SIG-M5 (cell line): ENCODE results near the gene ERBB4.
"Not testable (repeated sequence)": the region's sequence is repeated elsewhere in the genome, so short reads cannot be mapped to it uniquely, and the experiment has no call there.

ENCODE experiments used
- DNase-seq: peaks from one replicate; lab custom pipeline; 2025; lab: John Stamatoyannopoulos, UW

Gene ERBB4

GRCh38 chr2:212146416-212146815, 392.2 kb downstream of the ERBB4 start:
- DNase-seq, result no peak

GRCh38 chr2:212145121-212145520, 393.5 kb downstream of the ERBB4 start:
- DNase-seq, result no peak

- DNase-seq, result no peak
Measured at GRCh38 chr2:212142631-212143030, 396.0 kb downstream of the ERBB4 start.

GRCh38 chr2:212141499-212141898, 397.1 kb downstream of the ERBB4 start:
- DNase-seq, result no peak

- no peak for DNase-seq
Measured at GRCh38 chr2:212136216-212136795, 402.3 kb downstream of the ERBB4 start.

DNA sequence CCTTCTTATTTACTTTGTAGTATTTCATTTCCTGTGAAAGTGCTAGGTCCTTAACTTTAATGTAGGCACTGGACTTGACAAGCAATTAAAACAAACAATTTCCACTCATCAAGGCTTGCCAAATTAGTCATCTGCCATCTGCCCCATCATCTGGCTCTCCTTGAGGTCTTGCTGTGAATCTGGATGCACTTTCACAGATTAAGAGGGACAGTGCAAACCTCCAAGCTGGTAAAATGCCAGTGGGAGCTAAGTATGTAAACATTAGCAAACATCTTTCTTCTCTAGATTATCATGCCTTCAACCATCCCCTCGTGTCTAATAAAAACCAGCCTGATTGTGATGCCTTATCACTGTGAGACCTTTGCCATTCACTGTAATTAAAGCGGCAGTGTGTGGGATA, 402.9 kb downstream of the ERBB4 start:
- no peak for DNase-seq

DNA sequence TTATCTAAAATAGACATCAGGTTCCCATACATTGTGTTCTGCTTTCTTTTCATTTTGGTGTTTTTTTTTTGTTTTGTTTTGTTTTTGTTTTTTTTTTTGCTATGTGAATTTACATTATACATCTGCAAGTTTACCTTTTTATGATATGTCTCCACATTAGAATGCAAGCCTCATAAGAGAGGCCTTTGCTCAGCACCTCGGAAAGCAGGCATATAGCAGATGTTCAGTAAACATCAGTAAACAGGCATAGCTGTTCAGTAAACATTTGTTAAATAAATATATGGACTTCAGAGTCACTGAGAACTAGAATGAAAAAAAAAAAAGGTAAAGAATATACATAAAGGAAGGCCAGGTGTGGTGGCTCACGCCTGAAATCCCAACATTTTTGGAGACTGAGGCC, 405.3 kb downstream of the ERBB4 start:
- no peak for DNase-seq

DNA sequence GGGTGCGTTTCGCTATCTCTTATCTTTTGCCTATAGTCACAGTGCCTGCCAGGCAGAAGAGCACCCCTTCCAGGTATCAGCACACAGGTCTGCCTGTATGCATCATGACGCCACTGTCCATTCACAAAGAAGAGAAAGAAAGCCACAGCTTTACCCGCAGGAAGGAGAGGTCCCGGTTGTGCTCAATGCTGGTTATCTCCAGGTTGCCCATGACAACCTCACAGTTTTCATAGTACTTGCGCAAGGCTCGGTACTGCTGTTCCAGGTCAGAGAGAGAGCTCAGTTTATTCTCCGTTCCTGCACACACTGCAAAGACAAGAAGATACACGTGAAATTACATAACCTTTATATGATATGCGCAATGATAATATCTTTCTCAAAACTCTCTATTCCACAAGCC, 414.0 kb downstream of the ERBB4 start:
- no peak for DNase-seq

DNA sequence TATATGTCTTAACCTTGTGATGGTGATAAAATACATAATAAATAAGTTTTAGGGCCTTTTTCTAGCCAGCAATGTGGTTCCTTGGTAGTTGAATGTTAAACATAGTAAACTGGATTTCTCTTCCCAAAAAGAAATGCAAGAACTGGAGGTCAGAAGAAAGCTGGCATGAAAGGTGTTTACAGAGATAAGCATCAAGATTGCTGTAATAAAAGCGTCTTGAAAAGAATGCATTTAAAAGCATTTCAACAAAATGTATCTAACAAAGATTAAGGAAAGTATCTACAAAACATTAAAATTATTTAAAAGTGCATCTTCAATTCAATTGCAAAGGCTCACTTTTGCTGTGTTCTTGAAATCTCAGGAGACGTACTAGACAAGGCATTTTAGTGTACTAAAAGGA, 419.0 kb downstream of the ERBB4 start:
- no peak for DNase-seq

DNA sequence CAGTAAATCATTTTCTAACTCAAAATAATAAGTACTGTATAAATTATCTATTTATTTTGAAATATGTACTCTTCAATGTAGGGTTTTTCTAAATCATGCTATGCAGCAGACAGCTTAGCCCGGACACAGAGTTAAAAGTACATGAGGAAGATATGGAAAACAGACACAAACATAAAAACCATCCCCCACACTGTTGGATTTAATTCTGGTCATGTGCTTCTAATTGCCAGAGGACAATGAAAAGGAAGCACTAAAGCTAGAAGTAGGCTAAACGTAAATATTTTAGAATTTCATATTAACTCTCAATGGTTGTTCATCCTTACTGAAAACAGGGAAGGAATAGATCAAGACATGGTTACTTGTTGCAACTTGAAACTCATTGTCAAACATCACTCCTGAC, 420.7 kb downstream of the ERBB4 start:
- no peak for DNase-seq

GRCh38 chr2:212114489-212114888, 424.1 kb downstream of the ERBB4 start:
- DNase-seq, result no peak

GRCh38 chr2:212112401-212112800, 426.2 kb downstream of the ERBB4 start:
- no peak for DNase-seq

GRCh38 chr2:212109792-212110680, 428.6 kb downstream of the ERBB4 start:
- DNase-seq, result no peak

- no peak for DNase-seq
Measured at GRCh38 chr2:212109217-212109616, 429.4 kb downstream of the ERBB4 start.

GRCh38 chr2:212107989-212108388, 430.6 kb downstream of the ERBB4 start:
- DNase-seq, result no peak

DNA sequence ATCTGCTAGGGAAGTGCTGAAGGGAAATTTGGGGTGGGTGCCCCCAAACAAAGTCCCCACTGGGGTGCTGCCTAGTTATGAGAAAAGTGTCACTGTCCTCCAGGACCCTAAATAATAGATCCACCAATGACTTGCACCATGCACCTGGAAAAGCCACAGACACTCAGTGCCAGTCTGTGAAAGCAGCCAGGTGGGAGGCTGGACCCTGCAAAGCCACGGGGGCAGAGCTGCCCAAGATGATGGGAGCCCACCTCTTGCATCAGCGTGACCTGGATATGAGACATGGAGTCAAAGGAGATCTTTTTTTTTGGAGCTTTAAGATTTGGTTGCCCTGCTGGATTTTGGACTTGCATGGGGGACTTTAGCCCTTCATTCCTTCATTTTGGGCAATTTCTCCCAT, 431.6 kb downstream of the ERBB4 start:
- no peak for DNase-seq

DNA sequence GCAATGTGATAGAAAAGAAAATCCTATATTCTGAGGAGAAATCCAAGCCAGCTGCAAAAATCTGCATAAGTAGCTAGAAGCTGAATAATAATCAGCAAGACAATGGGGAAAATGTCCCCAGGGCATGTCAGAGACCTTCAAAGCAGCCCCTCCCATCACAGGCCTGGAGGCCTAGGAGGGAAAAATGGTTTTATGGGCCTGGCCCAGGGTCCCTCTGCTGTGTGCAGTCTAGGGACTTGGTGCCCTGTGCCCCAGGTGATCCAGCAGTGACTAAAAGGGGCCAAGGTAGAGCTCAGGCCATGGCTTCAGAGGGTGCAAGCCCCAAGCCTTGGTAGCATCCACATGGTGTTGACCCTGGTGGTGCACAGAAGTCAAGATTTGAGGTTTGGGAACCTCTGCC, 432.1 kb downstream of the ERBB4 start:
- DNase-seq, result not testable (repeated sequence)

DNA sequence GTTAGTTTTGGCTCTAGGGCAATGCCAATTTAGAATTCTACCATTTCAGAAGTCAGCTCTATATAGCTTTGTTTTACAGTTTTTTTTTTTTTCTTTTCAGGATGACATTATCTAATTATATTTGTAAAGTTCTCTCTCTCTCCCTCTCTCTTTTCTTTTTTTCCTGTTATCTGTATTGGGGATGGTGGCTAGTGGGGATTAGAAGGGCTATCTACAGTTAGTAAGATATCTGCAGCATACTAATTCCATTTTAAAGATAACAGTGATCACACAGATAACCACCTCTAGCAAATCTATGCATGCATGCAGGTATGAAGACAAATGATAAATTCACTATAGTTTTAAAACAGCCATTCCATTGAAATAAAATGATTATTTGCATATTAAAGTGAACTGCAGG, 438.9 kb downstream of the ERBB4 start:
- DNase-seq, result no peak

GRCh38 chr2:212098966-212099365, 439.6 kb downstream of the ERBB4 start:
- no peak for DNase-seq

DNA sequence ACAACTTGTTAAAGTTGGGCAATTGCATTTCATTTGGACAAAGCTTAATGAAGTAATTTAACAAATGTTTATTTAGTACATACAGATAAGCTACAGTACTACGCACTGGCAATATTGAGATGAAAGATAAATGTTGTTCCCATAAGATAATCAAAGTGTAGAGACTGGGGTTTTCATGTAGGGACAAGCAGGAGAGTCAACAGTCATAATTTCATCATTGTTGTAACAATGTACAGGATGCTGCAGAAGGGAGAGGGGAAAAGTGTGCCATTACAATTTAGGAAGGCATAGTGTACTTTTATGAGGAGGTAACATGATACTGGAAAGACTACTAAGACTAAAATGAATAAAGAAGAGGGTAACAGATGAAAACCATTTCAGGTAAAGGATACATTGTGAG, 441.6 kb downstream of the ERBB4 start:
- DNase-seq, result no peak

DNA sequence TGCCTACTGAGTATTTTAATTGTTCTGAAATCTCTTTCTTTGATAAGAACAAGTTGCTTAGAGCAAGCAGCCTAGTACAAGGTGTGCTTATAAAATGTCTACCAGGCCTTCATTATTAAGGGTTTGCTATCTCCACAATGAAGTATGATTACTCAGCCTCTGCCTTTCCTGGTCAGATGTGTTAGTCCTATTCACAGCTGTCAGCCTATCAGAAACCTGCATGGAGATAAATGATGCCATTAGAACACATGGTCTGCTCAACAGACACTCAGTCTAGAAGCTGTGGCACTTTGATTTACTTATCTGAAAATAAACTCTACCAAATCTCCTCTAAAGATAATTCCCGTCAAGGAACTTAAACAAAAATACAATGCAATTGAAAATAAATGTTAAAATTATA, 448.7 kb downstream of the ERBB4 start:
- no peak for DNase-seq

DNA sequence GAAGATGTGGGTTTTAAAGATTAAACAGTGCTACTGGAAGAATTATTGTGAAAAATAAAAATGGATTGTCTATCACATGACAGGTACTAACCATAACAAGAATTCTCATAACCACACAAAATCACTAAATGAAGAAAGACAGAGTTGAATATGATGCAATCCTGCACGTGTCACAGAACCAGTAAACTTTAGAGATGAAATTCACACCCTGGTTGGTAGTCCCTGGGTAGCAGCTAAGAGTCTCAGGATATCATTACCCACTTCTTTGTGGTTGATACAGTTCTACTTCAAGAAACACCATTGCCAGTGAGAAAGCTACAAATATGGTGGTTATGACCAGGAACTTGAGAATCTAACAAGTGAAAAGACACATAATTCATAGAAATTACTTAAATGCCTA, 450.2 kb downstream of the ERBB4 start:
- DNase-seq, result no peak

DNA sequence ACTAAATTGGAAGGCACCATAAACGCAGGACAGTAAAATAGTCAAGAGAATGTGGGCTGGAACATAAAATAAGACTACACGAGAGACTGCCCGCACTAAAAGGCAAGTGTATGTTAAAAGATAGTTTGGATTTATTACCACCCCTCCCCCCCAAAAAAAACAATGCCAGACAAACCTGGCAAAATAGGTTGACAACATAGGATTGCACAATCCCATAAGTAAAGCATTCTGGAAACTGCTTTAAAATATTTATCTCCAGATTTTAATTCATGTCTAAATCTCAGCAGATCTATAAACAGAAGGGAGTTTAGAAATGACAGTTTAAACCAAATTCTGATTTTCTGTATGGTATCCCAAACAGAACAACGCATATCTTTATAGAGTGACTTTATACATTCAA, 455.1 kb downstream of the ERBB4 start:
- no peak for DNase-seq

DNA sequence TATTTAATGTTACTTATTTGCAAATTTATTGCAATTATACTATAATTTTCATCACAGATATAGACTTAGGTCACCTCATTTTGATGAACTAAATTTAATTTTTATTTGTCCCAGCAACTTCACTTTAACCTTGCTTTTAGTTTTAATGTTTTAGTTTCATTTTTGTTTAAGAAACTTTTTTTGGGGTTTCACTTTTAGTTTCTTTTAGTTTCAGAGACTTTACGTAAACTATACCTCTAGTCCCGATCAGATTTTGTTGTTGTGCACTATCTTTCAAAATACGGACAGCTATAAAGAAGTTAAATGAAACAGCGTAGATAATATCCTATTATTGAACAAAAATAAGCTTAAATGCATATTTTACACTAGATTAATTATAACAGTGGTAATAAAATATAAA, 460.5 kb downstream of the ERBB4 start:
- no peak for DNase-seq
